K562 (cell line): ENCODE results near the gene ZBED2.

Experiments used
- CHD4 ChIP-seq: fragments of 200-600 bp; sonication (generic); IDR thresholded peaks from 3 replicates; pipeline ENCODE4 v1.6.1; 2012; ENCODE audit warnings: low read depth, mild to moderate bottlenecking, mixed read lengths, low read length, inconsistent platforms; ENCODE audit not compliant: insufficient read depth, insufficient replicate concordance, poor library complexity, severe bottlenecking
- EP300 ChIP-seq: IDR thresholded peaks from 2 replicates; pipeline ENCODE4 v1.6.1; 2012; ENCODE audit warnings: low read length, improper control_type of control experiment
- ETV6 ChIP-seq, 3 experiments: fragments of 150-350 bp in 1 of 3; sonication (generic) in 1 of 3; formaldehyde crosslinking in 1 of 3; IDR thresholded peaks; 2 replicates each; pipeline versions ENCODE4 v1.6.1 to v1.8.0; 2014 to 2022; ENCODE audit warnings: borderline replicate concordance in 2 of 3, low read depth in 2 of 3, antibody characterized with exemption in 1 of 3, low read length in 1 of 3, mild to moderate bottlenecking in 1 of 3, missing genetic modification reagents in 1 of 3
- NFATC3 ChIP-seq: fragments of 450-650 bp; IDR thresholded peaks from 2 replicates; pipeline ENCODE4 v1.6.1; 2017; ENCODE audit warnings: mild to moderate bottlenecking
- TF ChIP-seq, protein P1 (sequence below), 3 experiments: fragments of 200-800 bp in 1 of 3; fragments of 250-450 bp in 1 of 3; fragments of 450-650 bp in 1 of 3; sonication (Bioruptor Pico) in 1 of 3; sonication (Bioruptor generic) in 1 of 3; formaldehyde crosslinking in 1 of 3; IDR thresholded peaks; 2 replicates each; pipeline versions ENCODE4 v1.6.1 to v1.8.0; 2016 to 2022; ENCODE audit warnings: mild to moderate bottlenecking in 2 of 3, missing genetic modification characterization in 2 of 3, missing compliant biosample characterization in 1 of 3, moderate library complexity in 1 of 3
- TF ChIP-seq, protein P2 (sequence below), 3 experiments: IDR thresholded peaks in 2 of 3; conservative IDR thresholded peaks in 1 of 3; 2 replicates each; pipeline ENCODE4 v1.5.1; 2011 to 2012; ENCODE audit warnings: low read length in 3 of 3, mild to moderate bottlenecking in 3 of 3, control low read depth in 2 of 3, improper control_type of control experiment in 1 of 3, inconsistent platforms in 1 of 3, low read depth in 1 of 3, mixed read lengths in 1 of 3, moderate library complexity in 1 of 3; ENCODE audit not compliant: insufficient read depth in 2 of 3
- TF ChIP-seq, protein P3 (sequence below), 2 experiments: IDR thresholded peaks; 2 replicates each; pipeline ENCODE4 v1.6.1; 2011; ENCODE audit warnings: borderline replicate concordance in 1 of 2, control low read depth in 1 of 2, low read depth in 1 of 2, low read length in 1 of 2, mild to moderate bottlenecking in 1 of 2, mixed read lengths in 1 of 2, moderate library complexity in 1 of 2; ENCODE audit not compliant: insufficient read depth in 1 of 2, insufficient read length in 1 of 2, poor library complexity in 1 of 2, severe bottlenecking in 1 of 2; ENCODE audit errors: extremely low read depth in 1 of 2

DNA sequence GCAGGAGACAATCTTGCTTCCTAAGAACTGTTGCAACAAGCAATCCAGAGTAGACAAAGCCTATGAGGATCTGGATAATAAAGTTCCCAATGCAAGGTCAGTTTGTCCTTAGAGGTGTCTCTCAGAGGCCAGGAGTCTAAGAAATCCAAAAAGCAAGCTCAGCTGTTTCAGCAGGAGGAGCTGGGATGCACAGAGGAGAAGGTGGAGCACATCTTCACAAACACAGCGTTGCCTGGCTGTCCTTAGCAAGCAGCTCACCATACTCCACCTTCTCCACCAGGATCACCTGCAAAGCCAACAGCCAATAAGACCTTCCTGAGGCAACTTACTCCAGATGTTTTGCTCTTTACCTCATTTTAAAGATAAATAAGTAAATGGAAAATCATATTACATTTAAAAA lies 365 bp downstream of the ZBED2 start:
- TF ChIP-seq, protein P1, sequence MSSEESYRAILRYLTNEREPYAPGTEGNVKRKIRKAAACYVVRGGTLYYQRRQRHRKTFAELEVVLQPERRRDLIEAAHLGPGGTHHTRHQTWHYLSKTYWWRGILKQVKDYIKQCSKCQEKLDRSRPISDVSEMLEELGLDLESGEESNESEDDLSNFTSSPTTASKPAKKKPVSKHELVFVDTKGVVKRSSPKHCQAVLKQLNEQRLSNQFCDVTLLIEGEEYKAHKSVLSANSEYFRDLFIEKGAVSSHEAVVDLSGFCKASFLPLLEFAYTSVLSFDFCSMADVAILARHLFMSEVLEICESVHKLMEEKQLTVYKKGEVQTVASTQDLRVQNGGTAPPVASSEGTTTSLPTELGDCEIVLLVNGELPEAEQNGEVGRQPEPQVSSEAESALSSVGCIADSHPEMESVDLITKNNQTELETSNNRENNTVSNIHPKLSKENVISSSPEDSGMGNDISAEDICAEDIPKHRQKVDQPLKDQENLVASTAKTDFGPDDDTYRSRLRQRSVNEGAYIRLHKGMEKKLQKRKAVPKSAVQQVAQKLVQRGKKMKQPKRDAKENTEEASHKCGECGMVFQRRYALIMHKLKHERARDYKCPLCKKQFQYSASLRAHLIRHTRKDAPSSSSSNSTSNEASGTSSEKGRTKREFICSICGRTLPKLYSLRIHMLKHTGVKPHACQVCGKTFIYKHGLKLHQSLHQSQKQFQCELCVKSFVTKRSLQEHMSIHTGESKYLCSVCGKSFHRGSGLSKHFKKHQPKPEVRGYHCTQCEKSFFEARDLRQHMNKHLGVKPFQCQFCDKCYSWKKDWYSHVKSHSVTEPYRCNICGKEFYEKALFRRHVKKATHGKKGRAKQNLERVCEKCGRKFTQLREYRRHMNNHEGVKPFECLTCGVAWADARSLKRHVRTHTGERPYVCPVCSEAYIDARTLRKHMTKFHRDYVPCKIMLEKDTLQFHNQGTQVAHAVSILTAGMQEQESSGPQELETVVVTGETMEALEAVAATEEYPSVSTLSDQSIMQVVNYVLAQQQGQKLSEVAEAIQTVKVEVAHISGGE (CRISPR knock-in tag; IDR thresholded peaks at IDR 0.05): no peak
- TF ChIP-seq ETV6 (IDR thresholded peaks at IDR 0.05; ENCODE audit: borderline replicate concordance in 1 of 2, low read depth in 2 of 2, low read length in 1 of 2) (no peak), ETV6 (CRISPR knock-in tag; IDR thresholded peaks at IDR 0.05; ENCODE audit: borderline replicate concordance) (no peak), NFATC3 (no peak), EP300 (no peak), CHD4 (no peak)
- TF ChIP-seq, protein P2, sequence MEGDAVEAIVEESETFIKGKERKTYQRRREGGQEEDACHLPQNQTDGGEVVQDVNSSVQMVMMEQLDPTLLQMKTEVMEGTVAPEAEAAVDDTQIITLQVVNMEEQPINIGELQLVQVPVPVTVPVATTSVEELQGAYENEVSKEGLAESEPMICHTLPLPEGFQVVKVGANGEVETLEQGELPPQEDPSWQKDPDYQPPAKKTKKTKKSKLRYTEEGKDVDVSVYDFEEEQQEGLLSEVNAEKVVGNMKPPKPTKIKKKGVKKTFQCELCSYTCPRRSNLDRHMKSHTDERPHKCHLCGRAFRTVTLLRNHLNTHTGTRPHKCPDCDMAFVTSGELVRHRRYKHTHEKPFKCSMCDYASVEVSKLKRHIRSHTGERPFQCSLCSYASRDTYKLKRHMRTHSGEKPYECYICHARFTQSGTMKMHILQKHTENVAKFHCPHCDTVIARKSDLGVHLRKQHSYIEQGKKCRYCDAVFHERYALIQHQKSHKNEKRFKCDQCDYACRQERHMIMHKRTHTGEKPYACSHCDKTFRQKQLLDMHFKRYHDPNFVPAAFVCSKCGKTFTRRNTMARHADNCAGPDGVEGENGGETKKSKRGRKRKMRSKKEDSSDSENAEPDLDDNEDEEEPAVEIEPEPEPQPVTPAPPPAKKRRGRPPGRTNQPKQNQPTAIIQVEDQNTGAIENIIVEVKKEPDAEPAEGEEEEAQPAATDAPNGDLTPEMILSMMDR (IDR thresholded peaks at IDR 0.05 in 2 of 3, conservative IDR thresholded peaks at IDR 0.05 in 1 of 3; ENCODE audit: insufficient read depth in 2 of 3, low read depth in 1 of 3, low read length in 3 of 3): no peak
- TF ChIP-seq, protein P3, sequence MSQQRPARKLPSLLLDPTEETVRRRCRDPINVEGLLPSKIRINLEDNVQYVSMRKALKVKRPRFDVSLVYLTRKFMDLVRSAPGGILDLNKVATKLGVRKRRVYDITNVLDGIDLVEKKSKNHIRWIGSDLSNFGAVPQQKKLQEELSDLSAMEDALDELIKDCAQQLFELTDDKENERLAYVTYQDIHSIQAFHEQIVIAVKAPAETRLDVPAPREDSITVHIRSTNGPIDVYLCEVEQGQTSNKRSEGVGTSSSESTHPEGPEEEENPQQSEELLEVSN (IDR thresholded peaks at IDR 0.05; ENCODE audit: borderline replicate concordance in 1 of 2, extremely low read depth in 1 of 2, insufficient read depth in 1 of 2, insufficient read length in 1 of 2, low read depth in 1 of 2, low read length in 1 of 2, poor library complexity in 1 of 2, severe bottlenecking in 1 of 2): no peak
